Activated gamma-delta T cell (primary cell): Measurements from ENCODE around the gene PTPN20.

ENCODE experiments used
- DNase-seq: peaks from one replicate; lab custom pipeline; 2025; lab: John Stamatoyannopoulos, UW

The PTPN20 gene

DNA sequence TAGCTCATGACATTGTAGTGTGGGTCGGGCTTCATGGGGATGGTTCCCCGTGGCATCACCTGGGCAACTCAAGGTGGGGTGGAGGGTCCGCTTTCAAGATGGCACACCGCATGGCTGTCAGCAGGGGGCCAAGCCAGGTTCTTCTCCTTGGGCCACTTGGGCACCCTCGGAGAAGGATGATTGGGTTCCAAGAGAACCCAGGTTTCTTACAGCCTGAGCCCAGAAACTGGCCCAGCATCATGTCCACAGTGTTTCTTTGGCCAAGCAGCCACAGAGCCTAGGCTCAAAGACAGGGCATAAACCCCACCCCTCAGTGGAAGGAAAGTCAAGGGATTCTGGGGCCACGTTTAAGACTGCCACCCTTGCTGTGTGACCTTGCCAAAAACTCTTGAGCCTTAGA lies 110.6 kb downstream of the PTPN20 start:
- no peak for DNase-seq

- DNase-seq, result no peak
Measured at GRCh38 chr10:47022311-47023131, 111.3 kb downstream of the PTPN20 start.

DNA sequence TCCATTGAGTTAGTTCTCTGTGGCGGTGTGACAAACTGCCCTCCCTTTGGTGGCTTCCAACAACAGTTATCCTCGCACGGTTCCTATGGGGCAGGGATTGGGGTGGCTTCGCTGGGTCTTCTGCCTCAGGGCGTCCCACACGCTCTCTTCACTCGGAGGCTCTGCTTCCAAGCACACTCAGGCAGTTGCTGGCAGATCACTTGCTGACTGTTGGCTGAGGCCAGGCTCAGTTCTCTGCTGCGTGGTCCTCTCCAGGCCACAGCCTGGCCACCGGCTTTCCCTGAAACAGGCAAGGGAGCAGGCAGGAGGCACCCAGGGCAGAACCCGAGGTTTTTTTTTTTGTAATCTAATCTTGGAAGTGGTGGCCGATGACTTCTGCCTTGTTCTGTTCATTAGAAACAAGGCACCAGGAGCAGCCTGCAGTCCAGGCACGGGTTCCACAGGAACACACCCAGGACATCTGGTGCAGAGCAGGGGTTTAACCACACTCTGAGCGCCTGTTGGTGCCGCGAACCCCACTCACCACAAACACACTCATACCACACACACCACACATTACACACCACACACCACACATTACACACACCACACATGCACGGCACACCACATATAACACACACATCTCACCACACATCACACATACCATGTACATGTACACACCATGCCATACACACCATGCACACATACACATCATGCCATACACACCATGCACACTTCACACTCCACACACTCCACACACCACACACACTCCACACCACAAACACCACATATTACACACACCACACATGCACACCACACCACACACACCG lies 112.2 kb downstream of the PTPN20 start:
- DNase-seq, result no peak

DNA sequence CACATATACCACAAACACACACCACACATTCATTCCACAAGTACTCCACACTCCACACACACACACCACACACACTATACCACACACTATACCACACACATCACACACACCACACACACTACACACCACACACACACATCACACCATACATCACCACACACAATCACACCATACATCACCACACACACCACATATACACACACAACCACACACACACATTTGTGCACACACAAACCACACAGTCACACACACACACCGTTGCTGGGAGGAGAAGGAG lies 112.8 kb downstream of the PTPN20 start:
- no peak for DNase-seq

GRCh38 chr10:47024399-47025252 lies 113.4 kb downstream of the PTPN20 start:
- no peak for DNase-seq

DNA sequence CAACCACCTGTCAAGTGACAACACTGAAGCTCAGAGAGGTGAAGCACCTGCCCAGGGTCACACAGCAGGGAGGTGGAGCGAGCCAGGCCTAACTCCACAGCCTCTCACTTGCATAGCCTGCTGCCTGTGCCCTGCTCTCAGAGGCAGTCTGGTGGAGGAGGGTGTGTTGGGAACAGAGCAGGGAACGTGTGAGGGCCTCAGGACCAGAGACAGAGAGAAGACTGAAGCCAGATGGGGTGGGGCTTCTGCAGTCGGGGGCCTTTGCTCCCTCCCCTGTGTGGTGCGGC lies 114.0 kb downstream of the PTPN20 start:
- no peak for DNase-seq

GRCh38 chr10:47025540-47026300 lies 114.5 kb downstream of the PTPN20 start:
- no peak for DNase-seq

GRCh38 chr10:47026301-47027107 lies 115.3 kb downstream of the PTPN20 start:
- no peak for DNase-seq

- DNase-seq, result no peak
Measured at GRCh38 chr10:47027108-47027783, 116.0 kb downstream of the PTPN20 start.

GRCh38 chr10:47027784-47028260 lies 116.6 kb downstream of the PTPN20 start:
- DNase-seq, result no peak

DNA sequence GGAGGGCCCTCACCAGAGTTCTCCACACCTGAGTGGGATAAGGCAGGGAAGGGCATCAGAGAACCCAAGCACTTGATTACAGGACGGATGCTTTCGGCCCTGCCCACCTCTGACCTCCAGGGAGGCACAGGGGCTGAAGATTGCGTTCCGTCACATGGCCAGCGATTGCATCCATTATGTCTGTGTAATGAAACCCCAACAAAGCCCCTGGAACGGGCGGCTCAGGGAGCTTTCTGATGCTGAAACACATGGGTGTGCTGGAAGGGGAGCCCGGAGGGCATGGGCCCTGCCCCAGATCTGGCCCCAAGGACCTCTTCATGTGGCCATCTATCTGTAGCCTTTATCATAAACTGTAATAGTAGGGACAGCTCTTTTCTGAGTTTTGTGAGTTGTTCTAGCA lies 117.2 kb downstream of the PTPN20 start:
- DNase-seq, result no peak

DNA sequence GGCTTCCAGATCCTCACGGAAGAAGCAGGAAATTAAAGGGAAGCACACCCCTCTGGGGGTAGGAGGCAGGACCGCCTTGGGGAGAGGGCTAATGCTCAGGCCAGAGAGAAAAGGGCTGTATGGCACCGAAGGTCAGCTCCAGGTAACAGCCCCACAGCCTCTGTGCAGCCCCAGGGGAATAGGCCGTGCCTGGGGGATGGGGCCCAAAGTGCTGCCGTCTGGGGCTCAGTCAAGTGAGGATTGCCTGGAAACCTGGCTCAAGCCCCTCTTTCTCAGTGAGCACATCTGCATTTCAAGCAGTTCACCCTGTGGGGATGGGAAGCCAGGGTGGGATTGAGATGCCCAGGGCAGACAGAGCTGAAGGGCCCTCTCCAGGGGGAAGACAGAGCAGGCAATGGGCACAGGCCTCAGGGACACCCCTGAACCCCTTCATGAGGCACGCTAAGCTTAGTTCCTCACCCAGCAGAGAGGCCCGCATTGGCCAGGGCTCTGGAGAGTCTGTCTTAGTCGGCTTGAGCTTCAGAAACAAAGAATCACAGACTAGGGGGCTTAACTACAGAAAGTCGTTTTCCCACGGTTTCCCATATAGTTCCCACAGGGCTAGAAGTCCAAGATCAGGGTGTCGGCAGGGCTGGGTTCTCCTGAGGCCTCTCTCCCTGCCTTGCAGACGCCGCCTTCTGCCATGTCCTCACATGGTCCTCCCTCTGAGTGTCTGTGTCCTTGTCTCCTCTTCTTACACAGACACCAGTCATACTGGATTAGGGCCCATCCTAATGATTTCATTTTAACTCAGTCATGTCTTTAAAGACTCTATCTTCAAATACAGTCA lies 118.2 kb downstream of the PTPN20 start:
- DNase-seq, result no peak

GRCh38 chr10:47030191-47030703 lies 119.0 kb downstream of the PTPN20 start:
- no peak for DNase-seq

DNA sequence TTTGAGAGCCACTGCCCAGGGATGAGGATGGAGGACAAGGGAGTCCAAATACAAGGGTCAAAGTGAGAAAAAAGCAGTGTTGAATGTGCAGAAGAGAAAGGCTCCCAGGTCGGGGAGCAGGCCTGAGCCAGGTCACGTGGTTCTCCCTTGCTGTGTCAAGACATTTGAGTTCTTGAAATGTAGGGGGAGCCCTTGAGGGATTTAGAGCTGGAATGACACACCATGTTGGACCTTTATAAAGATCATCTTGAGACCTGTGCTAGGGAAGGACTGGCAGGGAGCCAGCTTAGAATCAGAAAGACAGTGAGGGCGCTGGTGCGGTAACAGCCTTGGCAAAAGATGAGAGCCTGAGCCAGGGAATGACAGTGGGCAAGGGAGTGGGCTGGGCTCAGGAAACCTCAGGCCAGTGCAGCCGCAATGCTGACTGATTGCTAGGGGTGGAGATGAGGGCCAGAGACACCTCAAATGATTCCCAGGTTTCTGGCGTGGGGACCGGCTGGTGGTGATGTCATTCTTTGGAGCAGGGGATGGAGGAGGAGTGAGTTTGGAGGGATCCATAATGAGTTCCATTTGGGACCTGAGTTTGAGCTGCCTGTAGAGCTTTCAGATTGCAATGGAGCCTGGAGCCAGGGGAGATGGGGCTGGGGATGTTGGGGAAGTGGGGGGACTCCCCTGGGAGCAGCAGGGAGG lies 120.1 kb downstream of the PTPN20 start:
- DNase-seq, result no peak

DNA sequence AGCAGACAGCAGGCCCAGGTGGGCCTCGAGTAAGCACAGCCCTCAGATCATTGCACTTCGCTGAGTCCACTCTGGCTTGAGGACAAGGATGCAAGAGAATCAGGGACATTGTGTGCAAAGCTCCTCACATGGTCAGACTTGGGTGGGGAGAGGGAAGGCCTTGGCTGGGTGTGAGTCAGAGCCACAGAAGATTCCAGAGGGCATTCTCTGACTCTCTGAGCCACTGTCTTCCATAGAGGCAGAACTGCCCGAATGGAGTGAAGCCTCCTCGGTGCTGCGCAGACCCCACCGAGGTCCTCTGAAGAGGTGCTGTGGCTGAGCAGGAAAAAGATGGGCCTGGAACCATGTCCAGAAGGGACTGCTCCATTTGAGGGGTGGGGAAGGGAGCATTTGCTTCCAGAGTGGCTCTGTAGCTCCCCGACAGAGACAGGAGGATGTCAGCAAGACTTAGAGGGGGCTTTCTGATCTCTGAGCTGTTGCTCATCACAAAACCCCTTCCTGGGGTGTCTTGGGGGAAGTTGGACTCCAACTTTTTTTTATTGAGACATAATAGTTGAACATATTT lies 120.8 kb downstream of the PTPN20 start:
- no peak for DNase-seq

DNA sequence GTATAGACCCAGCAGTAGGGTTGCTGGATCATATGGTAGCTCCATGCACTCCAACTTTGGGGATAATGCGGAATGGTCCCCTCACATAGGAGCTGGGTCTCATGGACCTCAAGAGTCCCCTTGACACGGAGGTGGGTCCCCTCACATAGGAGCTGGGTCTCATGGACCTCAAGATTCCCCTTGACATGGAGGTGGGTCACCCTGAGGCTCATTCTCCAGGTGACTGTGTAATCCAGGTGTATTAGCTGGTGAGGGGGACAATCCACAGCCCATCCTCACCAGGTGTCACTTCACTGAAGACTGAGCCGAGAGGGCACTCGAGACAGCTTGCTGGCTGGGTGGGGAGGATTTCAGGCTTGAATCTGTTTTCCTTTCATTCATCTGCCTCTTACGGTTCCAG lies 121.9 kb downstream of the PTPN20 start:
- no peak for DNase-seq

DNA sequence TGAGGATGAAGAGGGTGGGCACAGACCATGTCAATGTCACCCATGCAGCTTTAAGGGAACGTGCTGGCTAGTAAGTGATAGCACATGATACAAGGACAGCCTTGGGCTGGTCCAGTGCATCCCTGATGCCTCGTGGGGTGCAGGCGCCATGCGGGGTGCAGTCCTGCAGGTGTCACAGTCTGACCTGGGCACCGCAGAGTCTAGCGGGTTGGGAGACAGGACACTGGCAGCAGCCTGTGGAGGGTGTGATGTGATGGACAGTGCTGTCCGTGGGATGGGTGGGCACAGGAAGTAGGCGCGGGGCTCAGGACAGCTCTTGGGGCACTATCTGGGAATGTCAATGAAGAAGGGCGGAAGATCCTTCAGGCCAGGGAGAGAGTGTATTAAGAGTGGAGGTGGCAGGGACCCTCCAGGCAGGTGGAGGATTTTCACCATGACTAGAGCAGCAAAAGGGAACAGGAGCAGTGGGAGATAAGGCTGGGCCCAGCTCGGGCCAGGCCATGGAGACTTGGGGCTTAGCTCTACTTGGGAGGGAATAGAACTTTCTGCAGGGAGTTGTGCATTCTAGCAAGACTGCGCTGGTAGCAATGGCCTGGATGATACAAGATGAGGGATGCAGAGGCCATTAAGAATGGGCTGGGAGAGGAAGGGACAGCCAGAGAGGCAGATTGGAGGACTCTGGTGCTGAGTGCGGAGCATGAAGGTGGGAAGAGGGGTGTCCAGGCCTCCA lies 122.5 kb downstream of the PTPN20 start:
- DNase-seq, result no peak
